Measurements from ENCODE around the gene TBCC. TPM values are rescaled to one million over a fixed set of nuclear protein-coding genes. Genes with fewer than 3 reads are reported as not detected.

The TBCC gene
- total and polyA plus RNA-seq, 4 donors, result 6.9 to 13.5 (median 11.7) TPM

GRCh38 chr6:42727627-42728026 is 18.3 kb downstream of the TBCC start:
- TF ChIP-seq GABPA (IDR thresholded peaks at IDR 0.05 in 1 of 2, conservative IDR thresholded peaks at IDR 0.05 in 1 of 2), result no peak
- TF ChIP-seq, protein P1, sequence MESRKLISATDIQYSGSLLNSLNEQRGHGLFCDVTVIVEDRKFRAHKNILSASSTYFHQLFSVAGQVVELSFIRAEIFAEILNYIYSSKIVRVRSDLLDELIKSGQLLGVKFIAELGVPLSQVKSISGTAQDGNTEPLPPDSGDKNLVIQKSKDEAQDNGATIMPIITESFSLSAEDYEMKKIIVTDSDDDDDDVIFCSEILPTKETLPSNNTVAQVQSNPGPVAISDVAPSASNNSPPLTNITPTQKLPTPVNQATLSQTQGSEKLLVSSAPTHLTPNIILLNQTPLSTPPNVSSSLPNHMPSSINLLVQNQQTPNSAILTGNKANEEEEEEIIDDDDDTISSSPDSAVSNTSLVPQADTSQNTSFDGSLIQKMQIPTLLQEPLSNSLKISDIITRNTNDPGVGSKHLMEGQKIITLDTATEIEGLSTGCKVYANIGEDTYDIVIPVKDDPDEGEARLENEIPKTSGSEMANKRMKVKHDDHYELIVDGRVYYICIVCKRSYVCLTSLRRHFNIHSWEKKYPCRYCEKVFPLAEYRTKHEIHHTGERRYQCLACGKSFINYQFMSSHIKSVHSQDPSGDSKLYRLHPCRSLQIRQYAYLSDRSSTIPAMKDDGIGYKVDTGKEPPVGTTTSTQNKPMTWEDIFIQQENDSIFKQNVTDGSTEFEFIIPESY (IDR thresholded peaks at IDR 0.05), result no peak
- TF ChIP-seq, protein P2, sequence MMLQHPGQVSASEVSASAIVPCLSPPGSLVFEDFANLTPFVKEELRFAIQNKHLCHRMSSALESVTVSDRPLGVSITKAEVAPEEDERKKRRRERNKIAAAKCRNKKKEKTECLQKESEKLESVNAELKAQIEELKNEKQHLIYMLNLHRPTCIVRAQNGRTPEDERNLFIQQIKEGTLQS (IDR thresholded peaks at IDR 0.05), result no peak
- TF ChIP-seq TAF1 (conservative IDR thresholded peaks at IDR 0.05), result no peak
- no peak for TF ChIP-seq FOXA2 (IDR thresholded peaks at IDR 0.05)
- no peak for TF ChIP-seq YY1 (IDR thresholded peaks at IDR 0.05)
- TF ChIP-seq NR2F2 (IDR thresholded peaks at IDR 0.05), result no peak
- TF ChIP-seq HNF4G (IDR thresholded peaks at IDR 0.05), result no peak
- TF ChIP-seq EGR1 (IDR thresholded peaks at IDR 0.05; ENCODE audit: low read depth in 2 of 2), result no peak
- TF ChIP-seq RXRA (IDR thresholded peaks at IDR 0.05), result no peak
- no peak for TF ChIP-seq SP1 (IDR thresholded peaks at IDR 0.05)
- no peak for TF ChIP-seq HNF4A (conservative IDR thresholded peaks at IDR 0.05)
- no peak for TF ChIP-seq RAD21 (IDR thresholded peaks at IDR 0.05)
- TF ChIP-seq MAX (IDR thresholded peaks at IDR 0.05), result no peak
- TF ChIP-seq, protein P3, sequence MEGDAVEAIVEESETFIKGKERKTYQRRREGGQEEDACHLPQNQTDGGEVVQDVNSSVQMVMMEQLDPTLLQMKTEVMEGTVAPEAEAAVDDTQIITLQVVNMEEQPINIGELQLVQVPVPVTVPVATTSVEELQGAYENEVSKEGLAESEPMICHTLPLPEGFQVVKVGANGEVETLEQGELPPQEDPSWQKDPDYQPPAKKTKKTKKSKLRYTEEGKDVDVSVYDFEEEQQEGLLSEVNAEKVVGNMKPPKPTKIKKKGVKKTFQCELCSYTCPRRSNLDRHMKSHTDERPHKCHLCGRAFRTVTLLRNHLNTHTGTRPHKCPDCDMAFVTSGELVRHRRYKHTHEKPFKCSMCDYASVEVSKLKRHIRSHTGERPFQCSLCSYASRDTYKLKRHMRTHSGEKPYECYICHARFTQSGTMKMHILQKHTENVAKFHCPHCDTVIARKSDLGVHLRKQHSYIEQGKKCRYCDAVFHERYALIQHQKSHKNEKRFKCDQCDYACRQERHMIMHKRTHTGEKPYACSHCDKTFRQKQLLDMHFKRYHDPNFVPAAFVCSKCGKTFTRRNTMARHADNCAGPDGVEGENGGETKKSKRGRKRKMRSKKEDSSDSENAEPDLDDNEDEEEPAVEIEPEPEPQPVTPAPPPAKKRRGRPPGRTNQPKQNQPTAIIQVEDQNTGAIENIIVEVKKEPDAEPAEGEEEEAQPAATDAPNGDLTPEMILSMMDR (IDR thresholded peaks at IDR 0.05; ENCODE audit: low read depth, low read length, missing input control), result no peak
- TF ChIP-seq, protein P4, sequence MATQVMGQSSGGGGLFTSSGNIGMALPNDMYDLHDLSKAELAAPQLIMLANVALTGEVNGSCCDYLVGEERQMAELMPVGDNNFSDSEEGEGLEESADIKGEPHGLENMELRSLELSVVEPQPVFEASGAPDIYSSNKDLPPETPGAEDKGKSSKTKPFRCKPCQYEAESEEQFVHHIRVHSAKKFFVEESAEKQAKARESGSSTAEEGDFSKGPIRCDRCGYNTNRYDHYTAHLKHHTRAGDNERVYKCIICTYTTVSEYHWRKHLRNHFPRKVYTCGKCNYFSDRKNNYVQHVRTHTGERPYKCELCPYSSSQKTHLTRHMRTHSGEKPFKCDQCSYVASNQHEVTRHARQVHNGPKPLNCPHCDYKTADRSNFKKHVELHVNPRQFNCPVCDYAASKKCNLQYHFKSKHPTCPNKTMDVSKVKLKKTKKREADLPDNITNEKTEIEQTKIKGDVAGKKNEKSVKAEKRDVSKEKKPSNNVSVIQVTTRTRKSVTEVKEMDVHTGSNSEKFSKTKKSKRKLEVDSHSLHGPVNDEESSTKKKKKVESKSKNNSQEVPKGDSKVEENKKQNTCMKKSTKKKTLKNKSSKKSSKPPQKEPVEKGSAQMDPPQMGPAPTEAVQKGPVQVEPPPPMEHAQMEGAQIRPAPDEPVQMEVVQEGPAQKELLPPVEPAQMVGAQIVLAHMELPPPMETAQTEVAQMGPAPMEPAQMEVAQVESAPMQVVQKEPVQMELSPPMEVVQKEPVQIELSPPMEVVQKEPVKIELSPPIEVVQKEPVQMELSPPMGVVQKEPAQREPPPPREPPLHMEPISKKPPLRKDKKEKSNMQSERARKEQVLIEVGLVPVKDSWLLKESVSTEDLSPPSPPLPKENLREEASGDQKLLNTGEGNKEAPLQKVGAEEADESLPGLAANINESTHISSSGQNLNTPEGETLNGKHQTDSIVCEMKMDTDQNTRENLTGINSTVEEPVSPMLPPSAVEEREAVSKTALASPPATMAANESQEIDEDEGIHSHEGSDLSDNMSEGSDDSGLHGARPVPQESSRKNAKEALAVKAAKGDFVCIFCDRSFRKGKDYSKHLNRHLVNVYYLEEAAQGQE (IDR thresholded peaks at IDR 0.05), result no peak
- Histone ChIP-seq H3K4me3 (ENCODE audit: low read depth in 1 of 3, low read length in 3 of 3) (peak overlapping the region in 1 of 3 donors; percentile 65), H3K36me3 (ENCODE audit: control insufficient read depth in 4 of 4, insufficient read depth in 3 of 4, low read depth in 1 of 4, low read length in 3 of 4) (no peaks in the 10 kb centered on the region), H3K9ac (ENCODE audit: low read depth in 1 of 2, low read length in 2 of 2) (no peak overlapping the region), H3K4me1 (ENCODE audit: control insufficient read depth in 4 of 4, insufficient read depth in 4 of 4, low read length in 3 of 4) (peaks cover 0 to 16% (median 11%) of the 10 kb centered on the region in 4 donors), H3K27ac (ENCODE audit: low read depth in 1 of 2, low read length in 2 of 2) (peak overlapping the region in 1 of 2 donors; percentile 47), H3K9me3 (ENCODE audit: control insufficient read depth in 4 of 4, low read length in 3 of 4) (no peaks in the 10 kb centered on the region), H3K27me3 (ENCODE audit: control insufficient read depth in 4 of 4, insufficient read depth in 4 of 4, low read length in 3 of 4) (no peaks in the 10 kb centered on the region)
- WGBS, result 70% methylated on average over 22 of the region's 22 CpGs
- no peak for DNase-seq (ENCODE audit: low spot score)
